SK-N-MC (cell line): ENCODE data around the gene AUTS2.

Experiments used
- EZH2 ChIP-seq: fragments of 200-600 bp; sonication (generic); IDR thresholded peaks from one replicate; pipeline ENCODE4 v1.6.1; 2017; ENCODE audit warnings: antibody characterized with exemption
- POLR2AphosphoS5 ChIP-seq: IDR thresholded peaks from 2 replicates; pipeline ENCODE4 v1.6.1; 2012; ENCODE audit warnings: mild to moderate bottlenecking, low read depth, low read length, borderline replicate concordance

- TF ChIP-seq EZH2 = no peak
- no peak for TF ChIP-seq POLR2AphosphoS5
Measured at GRCh38 chr7:70523249-70523988, 925.1 kb downstream of the AUTS2 start.
